Measurements from ENCODE around the gene SPATA32.

The SPATA32 gene

DNA sequence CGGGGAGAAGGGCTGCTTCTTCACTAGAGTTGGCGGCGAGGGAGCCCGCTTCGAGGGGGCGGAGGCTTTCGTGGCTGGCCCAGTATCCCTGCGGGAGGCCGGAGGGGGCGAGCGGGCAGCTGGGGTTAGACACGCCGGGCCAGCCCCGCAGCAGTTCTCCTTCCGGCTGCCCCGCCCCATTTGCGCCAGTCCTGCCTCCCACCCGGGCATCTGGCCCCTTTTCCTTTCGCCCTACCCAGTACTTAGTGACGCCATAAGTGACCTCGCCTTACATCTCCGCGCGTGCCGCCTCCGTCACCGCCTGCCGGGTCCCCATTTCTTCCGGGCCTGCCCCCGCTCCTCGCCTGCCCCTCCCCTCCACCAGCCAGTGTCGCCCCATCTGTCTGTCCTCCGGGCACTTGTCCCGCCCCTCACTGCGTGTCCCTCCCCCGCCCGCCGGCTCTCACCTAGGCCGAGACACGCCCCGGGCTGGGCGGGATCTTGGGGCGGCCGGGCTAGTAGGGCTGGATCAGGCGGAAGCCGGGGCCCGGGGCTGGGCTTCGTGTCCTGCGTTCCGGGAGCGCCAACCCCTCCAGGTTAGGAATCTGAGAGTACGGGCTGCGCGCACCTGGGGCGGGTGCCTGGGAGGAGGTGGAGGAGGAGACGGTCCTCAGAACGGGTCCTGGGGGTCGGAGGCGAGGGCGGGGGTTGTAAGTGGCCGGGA, 14.3 kb downstream of the SPATA32 start:
- DNase-seq (ENCODE audit: low read depth in 2 of 2) = no peak

- DNase-seq (ENCODE audit: low read depth in 2 of 2) = no peak
These were observed 14.9 kb downstream of the SPATA32 start for GRCh38 chr17:45246861-45247428.

- no peak for DNase-seq (ENCODE audit: low read depth in 2 of 2)
These were observed 15.6 kb downstream of the SPATA32 start for GRCh38 chr17:45246338-45246737.

DNA sequence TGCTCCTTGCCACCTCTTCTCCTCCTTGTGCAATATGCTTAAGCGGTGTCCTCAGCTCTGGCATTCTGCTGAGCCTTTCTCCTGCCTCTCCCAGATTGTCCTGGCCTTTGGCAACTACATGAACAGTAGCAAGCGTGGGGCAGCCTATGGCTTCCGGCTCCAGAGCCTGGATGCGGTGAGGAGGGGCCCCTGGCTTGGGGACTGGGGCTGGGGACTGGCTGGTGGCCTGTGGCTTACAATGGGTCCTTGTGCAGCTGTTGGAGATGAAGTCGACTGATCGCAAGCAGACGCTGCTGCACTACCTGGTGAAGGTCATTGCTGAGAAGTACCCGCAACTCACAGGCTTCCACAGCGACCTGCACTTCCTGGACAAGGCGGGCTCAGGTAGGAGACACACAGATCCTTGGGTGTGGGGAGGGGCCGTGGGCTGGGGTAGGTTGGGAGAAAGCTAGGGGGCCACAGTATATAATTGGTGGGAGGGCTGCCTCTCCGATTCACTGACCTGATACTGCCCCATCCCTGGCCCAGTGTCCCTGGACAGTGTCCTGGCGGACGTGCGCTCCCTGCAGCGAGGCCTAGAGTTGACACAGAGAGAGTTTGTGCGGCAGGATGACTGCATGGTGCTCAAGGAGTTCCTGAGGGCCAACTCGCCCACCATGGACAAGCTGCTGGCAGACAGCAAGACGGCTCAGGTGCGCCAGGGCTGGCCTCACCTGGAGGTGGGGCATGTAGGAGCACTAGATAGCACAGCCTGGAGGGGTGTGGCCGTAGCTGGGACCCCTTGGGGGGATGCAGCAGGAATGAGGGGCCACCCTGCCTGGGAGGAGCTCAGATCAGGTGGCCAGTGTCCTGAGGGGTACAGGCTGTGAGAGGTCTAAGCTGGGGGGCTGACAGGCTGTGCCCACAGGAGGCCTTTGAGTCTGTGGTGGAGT, 16.9 kb downstream of the SPATA32 start:
- DNase-seq (ENCODE audit: low read depth in 2 of 2) = no peak

GRCh38 chr17:45243750-45244149, 18.1 kb downstream of the SPATA32 start:
- DNase-seq (ENCODE audit: low read depth in 2 of 2) = no peak

- DNase-seq (ENCODE audit: low read depth in 2 of 2) = no peak
These were observed 19.9 kb downstream of the SPATA32 start for GRCh38 chr17:45242029-45242414.

DNA sequence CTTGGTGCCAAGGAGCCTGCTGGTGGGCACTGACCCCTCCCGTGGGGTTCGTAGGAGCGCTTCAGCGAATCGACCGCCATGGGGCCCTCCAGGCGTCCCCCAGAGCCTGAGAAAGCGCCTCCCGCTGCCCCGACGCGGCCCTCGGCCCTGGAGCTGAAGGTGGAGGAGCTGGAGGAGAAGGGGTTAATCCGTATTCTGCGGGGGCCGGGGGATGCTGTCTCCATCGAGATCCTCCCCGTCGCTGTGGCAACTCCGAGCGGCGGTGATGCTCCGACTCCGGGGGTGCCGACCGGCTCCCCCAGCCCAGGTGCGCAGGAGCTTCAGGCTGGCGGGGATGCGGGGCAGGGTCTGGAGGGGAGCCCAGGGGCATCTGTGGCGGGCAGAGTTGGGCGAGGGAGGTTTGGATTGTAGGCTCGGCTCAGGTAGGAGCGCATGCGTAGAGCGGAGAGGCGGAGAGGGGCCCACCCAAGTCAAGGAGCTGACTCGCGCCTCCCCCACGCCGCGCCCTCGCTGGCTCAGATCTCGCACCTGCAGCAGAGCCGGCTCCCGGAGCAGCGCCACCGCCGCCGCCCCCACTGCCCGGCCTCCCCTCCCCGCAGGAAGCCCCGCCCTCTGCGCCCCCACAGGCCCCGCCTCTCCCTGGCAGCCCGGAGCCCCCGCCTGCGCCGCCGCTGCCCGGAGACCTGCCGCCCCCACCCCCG, 20.4 kb downstream of the SPATA32 start:
- no peak for DNase-seq (ENCODE audit: low read depth in 2 of 2)

DNA sequence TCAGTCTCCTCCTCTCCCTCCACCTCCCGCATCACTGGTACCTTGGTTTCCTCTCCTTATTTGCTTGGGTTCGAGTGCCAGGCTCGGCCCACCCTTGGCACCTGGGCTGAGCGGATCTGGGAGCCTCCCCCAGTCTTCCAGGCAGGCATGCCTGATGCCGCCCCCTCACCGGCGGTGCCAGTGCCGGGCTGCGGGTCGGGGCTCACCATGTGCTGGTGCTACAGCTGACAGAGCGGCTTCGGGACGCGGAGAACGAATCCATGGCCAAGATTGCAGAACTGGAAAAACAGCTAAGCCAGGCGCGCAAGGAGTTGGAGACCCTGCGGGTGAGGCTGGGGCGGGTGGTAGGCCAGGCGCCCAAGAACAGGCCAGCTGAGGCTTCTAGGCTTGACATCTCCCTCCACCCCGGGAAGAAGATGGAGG, 21.0 kb downstream of the SPATA32 start:
- DNase-seq (ENCODE audit: low read depth in 2 of 2) = no peak

- DNase-seq (ENCODE audit: low read depth in 2 of 2) = no peak
These were observed 23.6 kb downstream of the SPATA32 start for GRCh38 chr17:45238155-45238774.

DNA sequence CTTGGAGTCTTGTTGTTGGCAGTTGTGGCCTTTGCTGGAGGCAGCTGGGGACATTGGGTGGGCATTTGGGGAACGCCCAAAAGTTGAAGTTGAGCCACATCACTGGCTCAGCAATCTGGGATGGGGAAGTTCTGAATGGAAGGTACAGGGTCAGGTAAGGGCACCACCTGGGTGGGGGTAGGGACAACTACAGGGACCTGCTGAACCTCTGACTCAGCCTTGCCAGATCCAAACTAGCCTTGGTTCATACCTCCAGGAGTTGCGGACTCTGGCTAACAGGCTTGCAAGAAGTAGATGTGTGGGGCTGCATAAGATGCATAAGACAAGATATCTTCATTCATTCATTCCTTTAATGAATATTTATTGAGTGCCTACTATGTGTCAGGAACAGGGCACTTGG, 24.2 kb downstream of the SPATA32 start:
- no peak for DNase-seq (ENCODE audit: low read depth in 2 of 2)

DNA sequence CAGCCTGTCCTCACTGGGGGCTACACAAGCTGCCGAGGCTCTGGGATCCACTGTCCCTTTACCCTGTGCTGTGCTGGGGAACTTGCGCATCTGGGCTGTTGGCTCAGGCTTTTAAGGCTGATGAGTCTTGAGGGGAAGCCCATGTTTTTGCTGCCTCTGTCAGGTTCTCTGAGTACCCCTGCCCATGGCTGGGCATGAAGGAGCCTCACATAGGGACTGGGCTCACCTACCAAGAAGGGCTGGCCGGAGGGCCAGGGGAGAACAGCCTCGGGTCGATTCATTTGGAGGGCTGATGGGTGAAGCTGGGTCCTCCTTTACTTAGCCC, 25.6 kb downstream of the SPATA32 start:
- no peak for DNase-seq (ENCODE audit: low read depth in 2 of 2)

DNA sequence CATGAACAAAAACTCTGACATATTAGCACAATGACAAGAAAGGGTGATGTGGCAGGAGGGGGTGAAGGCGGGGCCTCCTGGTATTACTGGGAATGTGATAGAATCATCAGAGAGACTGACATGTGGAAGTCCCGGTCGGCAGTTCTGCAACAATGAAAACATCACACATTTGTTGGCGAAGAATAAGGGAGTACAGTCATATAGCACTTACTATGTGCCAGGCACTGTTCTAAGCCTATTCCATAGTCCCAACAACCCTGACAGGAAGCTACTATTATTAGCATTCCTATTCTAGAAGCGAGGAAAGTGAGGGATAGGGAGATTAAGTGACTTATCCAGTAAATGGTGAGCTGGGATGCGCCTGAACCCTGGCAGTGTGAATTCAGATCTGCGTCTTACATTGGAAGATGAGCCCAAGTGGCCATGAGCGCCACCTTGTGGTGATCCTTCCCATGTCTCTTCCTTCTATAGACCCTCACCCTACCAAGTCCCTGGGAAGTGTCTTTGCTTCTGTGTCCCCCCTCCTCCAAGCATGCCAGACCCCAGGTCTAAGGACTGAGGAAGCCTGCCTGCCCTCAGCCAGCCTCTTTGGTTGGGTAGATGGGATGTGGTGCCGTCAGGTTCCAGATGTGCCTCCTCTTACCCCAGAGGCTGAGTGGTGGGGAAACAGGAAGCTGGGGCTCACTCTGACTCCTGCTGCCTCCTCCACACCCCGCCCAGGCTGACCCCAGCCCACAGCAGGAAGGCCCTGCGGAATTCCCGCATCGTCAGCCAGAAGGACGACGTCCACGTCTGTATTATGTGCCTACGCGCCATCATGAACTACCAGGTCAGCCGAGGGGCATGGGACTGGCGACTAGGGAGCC, 26.2 kb downstream of the SPATA32 start:
- DNase-seq (ENCODE audit: low read depth in 2 of 2) = peak; percentile 39 to 41

DNA sequence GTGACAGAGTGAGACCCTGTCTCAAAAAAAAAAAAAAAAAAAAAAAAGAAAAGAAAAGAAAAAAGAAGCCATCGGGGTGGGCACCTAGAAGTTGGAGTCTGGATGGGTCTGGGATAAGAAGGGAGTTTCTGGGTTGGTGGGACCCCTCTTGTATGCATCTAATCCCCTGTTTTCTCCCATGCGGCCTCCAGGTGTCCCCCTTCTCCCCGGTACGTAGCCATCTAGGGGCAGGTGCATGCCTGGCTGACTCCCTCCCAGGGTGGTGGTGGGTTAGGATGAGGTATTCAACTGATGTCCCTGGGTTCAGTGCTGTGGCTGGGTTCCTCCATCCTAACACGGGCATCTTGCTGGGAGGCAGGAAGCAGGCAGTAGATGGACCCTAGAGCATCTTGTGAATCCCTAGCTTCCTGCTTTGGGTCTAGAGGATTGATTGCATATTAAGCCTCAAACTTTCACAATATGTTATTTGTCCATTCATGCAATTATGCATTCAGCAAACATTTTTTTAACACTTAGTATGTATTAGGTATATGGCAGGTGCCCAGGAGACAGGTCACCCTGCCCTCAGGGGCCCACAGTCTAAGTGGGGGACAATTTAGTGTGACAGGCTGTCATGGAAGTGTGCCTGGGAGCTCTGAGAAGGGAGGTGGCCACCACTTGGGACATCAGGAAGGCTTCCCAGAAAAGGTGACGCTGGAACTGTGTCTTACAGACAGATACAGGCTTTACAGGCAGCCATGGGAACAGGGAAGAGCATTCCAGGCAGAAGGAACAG, 27.1 kb downstream of the SPATA32 start:
- no peak for DNase-seq (ENCODE audit: low read depth in 2 of 2)

DNA sequence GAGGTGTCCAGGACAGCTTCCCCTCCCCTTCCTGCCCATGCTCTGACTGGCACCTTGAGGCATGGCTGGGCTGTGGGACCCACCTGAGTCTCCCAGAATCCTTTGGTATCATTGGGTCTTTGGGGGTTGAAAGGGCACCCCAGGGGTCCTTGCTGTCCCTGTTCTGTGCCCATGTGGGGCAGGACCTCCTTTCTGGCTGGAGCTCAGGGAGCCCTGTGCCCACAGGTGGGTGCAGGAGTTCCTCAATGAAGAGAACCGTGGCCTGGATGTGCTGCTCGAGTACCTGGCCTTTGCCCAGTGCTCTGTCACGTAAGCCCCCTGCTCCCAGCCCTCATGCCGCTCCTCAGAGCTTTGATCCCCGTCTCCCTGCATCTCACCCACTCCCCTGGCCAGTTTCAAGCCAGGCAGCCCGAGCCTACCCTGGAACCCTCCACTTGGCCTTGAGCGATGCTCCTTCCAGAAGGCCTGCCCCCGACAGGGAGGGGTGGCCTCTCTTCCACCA, 28.4 kb downstream of the SPATA32 start:
- DNase-seq (ENCODE audit: low read depth in 2 of 2) = no peak

GRCh38 chr17:45232514-45233422, 29.1 kb downstream of the SPATA32 start:
- no peak for DNase-seq (ENCODE audit: low read depth in 2 of 2)

DNA sequence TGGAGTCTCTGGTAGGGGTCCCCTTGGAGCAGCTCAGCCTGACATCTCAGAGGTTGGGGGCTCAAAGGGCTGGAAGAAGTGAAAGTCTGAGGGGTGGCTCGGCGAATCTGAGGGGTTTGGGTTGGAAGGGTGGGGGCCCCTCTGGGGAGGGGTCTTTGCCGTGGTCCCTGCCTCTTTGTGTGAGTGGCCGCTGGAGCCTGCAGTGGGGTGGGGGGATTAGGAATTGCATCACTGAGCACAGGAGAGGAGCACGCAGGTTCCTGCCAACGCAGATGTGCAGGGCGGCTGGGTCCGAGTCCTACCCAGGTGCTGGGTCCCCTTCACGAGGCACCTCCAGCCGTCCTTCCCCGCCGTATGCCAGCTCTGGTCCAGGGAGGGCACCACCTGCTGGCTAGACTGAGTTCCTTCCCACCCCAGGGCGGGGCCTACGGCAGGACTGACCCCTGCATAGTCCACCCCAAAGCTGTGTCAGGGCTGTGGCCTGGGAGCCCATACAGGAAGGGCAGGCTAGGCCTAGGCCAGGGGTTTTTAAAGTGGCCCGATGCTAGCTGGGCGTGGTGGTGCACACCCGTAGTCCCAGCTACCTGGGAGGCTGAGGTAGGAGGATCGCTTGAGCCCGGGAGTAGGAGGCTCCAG, 30.3 kb downstream of the SPATA32 start:
- no peak for DNase-seq (ENCODE audit: low read depth in 2 of 2)

DNA sequence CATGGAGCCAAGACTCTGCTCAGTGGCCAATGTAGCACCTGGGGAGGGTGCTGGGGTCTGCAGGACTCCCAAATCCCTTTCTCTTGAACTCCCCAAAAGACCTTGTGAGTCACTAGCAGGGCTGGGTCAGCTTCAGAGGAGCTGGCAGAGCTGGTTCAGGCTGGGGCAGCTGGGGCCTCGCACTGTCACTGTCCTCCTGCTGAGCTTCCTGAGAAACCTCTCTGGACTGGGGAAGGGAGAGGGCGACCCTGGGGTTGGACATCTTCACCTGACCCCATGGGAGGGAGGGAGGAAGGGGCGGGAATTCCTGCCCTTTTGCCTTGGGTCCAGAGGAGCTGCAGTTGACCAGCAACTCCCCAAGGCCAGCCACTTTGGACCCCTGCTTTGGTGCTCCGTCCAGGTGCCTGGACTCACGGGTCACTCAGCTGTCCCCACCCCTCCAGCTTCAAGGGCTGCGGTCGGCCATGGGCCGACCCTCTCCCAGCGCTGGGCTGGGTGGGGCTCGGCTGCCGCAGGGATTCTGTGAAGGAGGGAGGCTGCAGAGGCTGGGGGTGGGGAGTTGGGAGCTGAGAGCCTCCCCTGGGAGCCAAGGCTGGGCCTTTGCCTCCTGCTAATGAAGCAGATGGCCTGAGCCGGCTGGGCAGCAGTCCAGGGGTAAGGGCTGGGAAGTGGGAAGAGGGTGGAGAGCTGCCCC, 31.0 kb downstream of the SPATA32 start:
- no peak for DNase-seq (ENCODE audit: low read depth in 2 of 2)

DNA sequence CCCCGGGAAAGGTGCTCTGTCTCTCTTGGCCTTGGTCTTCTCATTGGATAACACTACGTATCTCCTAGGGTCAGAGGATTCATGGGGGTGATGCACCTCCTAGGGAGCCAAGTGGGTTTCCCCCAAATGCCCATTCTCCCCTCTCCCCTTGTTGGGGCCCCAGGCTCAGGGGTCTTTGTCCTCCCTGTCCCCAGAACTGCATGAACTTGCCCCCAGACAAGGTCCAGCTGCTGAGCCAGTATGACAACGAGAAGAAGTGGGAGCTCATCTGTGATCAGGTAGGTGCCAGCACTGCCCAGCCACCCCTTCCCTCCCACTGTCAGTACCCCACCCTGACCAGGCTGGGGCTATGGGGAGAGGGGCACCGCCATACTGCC, 31.5 kb downstream of the SPATA32 start:
- no peak for DNase-seq (ENCODE audit: low read depth in 2 of 2)
